Measurements from ENCODE around the gene INSRR.

DNA sequence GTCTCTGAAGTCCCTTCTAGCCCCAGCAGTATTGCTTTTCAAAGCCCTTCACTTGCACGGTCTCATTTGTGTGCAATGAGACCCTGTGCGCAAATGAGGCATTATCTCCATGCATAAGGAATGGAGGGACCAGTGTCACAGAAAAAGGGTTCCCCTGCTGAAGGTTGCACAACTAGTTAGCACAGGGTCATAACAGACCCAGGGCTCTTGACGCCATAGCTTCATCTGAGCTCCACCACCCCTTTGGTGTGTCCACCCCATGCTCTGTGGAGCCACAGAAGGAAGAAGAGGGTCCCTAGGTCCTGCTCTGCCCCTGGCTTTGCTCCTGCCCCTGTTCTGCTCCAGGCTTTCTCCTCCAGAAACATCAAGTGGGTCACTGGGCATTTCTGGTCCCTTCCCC, 54.9 kb downstream of the INSRR start:
- TF ChIP-seq, protein P1, sequence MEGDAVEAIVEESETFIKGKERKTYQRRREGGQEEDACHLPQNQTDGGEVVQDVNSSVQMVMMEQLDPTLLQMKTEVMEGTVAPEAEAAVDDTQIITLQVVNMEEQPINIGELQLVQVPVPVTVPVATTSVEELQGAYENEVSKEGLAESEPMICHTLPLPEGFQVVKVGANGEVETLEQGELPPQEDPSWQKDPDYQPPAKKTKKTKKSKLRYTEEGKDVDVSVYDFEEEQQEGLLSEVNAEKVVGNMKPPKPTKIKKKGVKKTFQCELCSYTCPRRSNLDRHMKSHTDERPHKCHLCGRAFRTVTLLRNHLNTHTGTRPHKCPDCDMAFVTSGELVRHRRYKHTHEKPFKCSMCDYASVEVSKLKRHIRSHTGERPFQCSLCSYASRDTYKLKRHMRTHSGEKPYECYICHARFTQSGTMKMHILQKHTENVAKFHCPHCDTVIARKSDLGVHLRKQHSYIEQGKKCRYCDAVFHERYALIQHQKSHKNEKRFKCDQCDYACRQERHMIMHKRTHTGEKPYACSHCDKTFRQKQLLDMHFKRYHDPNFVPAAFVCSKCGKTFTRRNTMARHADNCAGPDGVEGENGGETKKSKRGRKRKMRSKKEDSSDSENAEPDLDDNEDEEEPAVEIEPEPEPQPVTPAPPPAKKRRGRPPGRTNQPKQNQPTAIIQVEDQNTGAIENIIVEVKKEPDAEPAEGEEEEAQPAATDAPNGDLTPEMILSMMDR (IDR thresholded peaks at IDR 0.05): no peak
- no peak for TF ChIP-seq POLR2AphosphoS5 (IDR thresholded peaks at IDR 0.05)
- no peak for TF ChIP-seq POLR2A (IDR thresholded peaks at IDR 0.05; ENCODE audit: low read depth)
- no peak for TF ChIP-seq EP300 (IDR thresholded peaks at IDR 0.05)

Data from esophagus muscularis mucosa (tissue), 4 donors.